ENCODE measurements around the gene FGF14. TPM values are rescaled to one million over a fixed set of nuclear protein-coding genes. Genes with fewer than 3 reads are reported as not detected.
A peak's percentile ranks its signal among the peaks of the same experiment; 100 is the strongest.

The FGF14 gene
- total and polyA plus RNA-seq, 2 of the 4 experiments (the other 2 are of a cell fraction): under 0.01 TPM; not detected in 1

GRCh38 chr13:102333320-102334198 lies 68.3 kb downstream of the FGF14 start:
- H3K9me3 ChIP-seq (ENCODE audit: control insufficient read depth, insufficient read depth, low read length): no peaks in the 10 kb centered on the region
- no peak overlapping the region for H3K23ac ChIP-seq (ENCODE audit: low read depth, low read length)
- no peak overlapping the region for H3K4me2 ChIP-seq (ENCODE audit: low read depth, low read length)
- no peaks in the 10 kb centered on the region for H3K27me3 ChIP-seq (ENCODE audit: control insufficient read depth, insufficient read depth, low read length)
- H4K8ac ChIP-seq (ENCODE audit: low read depth in 2 of 2, low read length in 2 of 2): no peak overlapping the region
- H2AK5ac ChIP-seq (ENCODE audit: low read depth, low read length): no peak overlapping the region
- no peak overlapping the region for H3K27ac ChIP-seq (ENCODE audit: insufficient read depth, low read length)
- no peaks in the 10 kb centered on the region for H4K20me1 ChIP-seq (ENCODE audit: insufficient read depth, low read length)
- BruUV-seq (replicated peaks): no TSS peak
- H3K4me3 ChIP-seq (ENCODE audit: insufficient read depth, low read depth, low read length): no peak overlapping the region
- H3K9me1 ChIP-seq (ENCODE audit: insufficient read depth, low read length): no peaks in the 10 kb centered on the region
- H3K56ac ChIP-seq (ENCODE audit: extremely low read depth, insufficient read depth, low read length): no peak overlapping the region
- H2AK9ac ChIP-seq (replicated peaks; ENCODE audit: low read depth, low read length, poor library complexity): no peak overlapping the region
- H2BK15ac ChIP-seq (ENCODE audit: low read depth, low read length): no peak overlapping the region
- no peak overlapping the region for H2BK120ac ChIP-seq (ENCODE audit: low read depth, low read length)
- DNase-seq (no peak), ATAC-seq (ENCODE audit: low read depth) (no peak)
- dilution Hi-C loops (cut with HindIII; ENCODE audit: low sequenced_read_pairs, unreplicated experiment): no loop called here
- H4K91ac ChIP-seq (ENCODE audit: insufficient read depth, low read depth, low read length): no peak overlapping the region
- no peak overlapping the region for H4K5ac ChIP-seq (ENCODE audit: low read depth, low read length)
- H2AFZ ChIP-seq (replicated peaks; ENCODE audit: low read length, poor library complexity): no peak overlapping the region
- H2BK5ac ChIP-seq (ENCODE audit: low read depth, low read length, poor library complexity, severe bottlenecking): no peak overlapping the region
- TF ChIP-seq CEBPB (IDR thresholded peaks at IDR 0.05; ENCODE audit: low read depth, low read length) (peak; percentile 45), RCOR1 (IDR thresholded peaks at IDR 0.05; ENCODE audit: insufficient replicate concordance, low read length) (no peak), NFE2L2 (IDR thresholded peaks at IDR 0.05; ENCODE audit: low read depth, low read length) (no peak)
- H3K9ac ChIP-seq (ENCODE audit: low read depth, low read length): no peak overlapping the region
- H3K18ac ChIP-seq (ENCODE audit: low read depth, low read length): no peak overlapping the region
- H3K36me3 ChIP-seq (ENCODE audit: control insufficient read depth, insufficient read depth, low read length): no peaks in the 10 kb centered on the region
- intact Hi-C loops (cut with micrococcal nuclease): no loop called here
- ChIA-PET CTCF (interaction anchor here (1.1 kb wide), 1 partner anchor 51 kb away, joined by 3 read pairs; no protein-coding TSS in a partner anchor), POLR2A (ENCODE audit: unreplicated experiment) (no interaction called here)
- no peaks in the 10 kb centered on the region for H3K4me1 ChIP-seq (ENCODE audit: control insufficient read depth, insufficient read depth, low read length)
- in situ Hi-C loops (cut with MboI; ENCODE audit: low sequenced_read_pairs): no loop called here
- no peaks in the 10 kb centered on the region for H3K79me1 ChIP-seq (ENCODE audit: low read depth in 1 of 2, low read length in 2 of 2)
- no CpG with 5 or more reads among the region's 8 CpGs for WGBS, 2 experiments (ENCODE audit: extremely low coverage in 2 of 2, insufficient read length in 1 of 2)
- H3K4ac ChIP-seq (ENCODE audit: low read depth, low read length): no peak overlapping the region
- no peak overlapping the region for H3K14ac ChIP-seq (replicated peaks; ENCODE audit: low read depth, low read length)
- no peak overlapping the region for H2BK20ac ChIP-seq (ENCODE audit: low read depth, low read length)

Data from IMR-90 (cell line).